Osteocyte (in vitro differentiated cells): Measurements from ENCODE around the gene L3MBTL2. TPM values are rescaled to one million over a fixed set of nuclear protein-coding genes. Genes with fewer than 3 reads are reported as not detected.
A peak's percentile ranks its signal among the peaks of the same experiment; 100 is the strongest.

ENCODE experiments used
- DNase-seq: peaks from one replicate; pipeline ENCODE4 v3.0.0; 2021; ENCODE audit warnings: mixed read lengths; ENCODE audit not compliant: unreplicated experiment; ENCODE audit errors: extremely low spot score
- H3K27ac Mint-ChIP-seq: one replicate; pipeline ENCODE4 v1.8.0; 2021; ENCODE audit warnings: mild to moderate bottlenecking, mixed read lengths; ENCODE audit not compliant: unreplicated experiment
- H3K27me3 Mint-ChIP-seq: one replicate; pipeline ENCODE4 v1.8.0; 2021; ENCODE audit warnings: mixed read lengths; ENCODE audit not compliant: unreplicated experiment
- H3K36me3 Mint-ChIP-seq: one replicate; pipeline ENCODE4 v1.8.0; 2021; ENCODE audit warnings: mixed read lengths; ENCODE audit not compliant: unreplicated experiment
- H3K4me1 Mint-ChIP-seq: one replicate; pipeline ENCODE4 v1.8.0; 2021; ENCODE audit warnings: mixed read lengths; ENCODE audit not compliant: unreplicated experiment
- H3K4me3 Mint-ChIP-seq: one replicate; pipeline ENCODE4 v1.8.0; 2021; ENCODE audit warnings: mild to moderate bottlenecking, moderate library complexity, mixed read lengths; ENCODE audit not compliant: unreplicated experiment
- H3K9me3 Mint-ChIP-seq: one replicate; pipeline ENCODE4 v1.8.0; 2021; ENCODE audit warnings: mixed read lengths; ENCODE audit not compliant: unreplicated experiment
- long read RNA-seq: library from polyadenylated mRNA; unstranded; transcript quantifications from one replicate; pipeline ENCODE4 v2.0.0, GENCODE V29; 2021
- total RNA-seq: library from RNA; stranded (reverse); gene quantifications from 2 replicates; pipeline ENCODE4 v1.2.1, GENCODE V29; 2021
- TF ChIP-seq, protein P1 (sequence below): fragments of 200-600 bp; sonication (generic); IDR thresholded peaks from 2 replicates; pipeline ENCODE4 v1.5.0; 2021; ENCODE audit warnings: antibody characterized with exemption, mild to moderate bottlenecking, moderate library complexity

The L3MBTL2 gene
- 25.9 and 26.4 TPM in 2 replicates for total RNA-seq
- long read RNA-seq, transcript L3MBTL2-201 (17 exons, 3,296 nt) = major isoform, 161 of 249 reads
- long read RNA-seq, partial matches to known transcripts = 63 of 249 reads
- long read RNA-seq, other reads (novel, unspliced or antisense) = 25 of 249 reads

DNA sequence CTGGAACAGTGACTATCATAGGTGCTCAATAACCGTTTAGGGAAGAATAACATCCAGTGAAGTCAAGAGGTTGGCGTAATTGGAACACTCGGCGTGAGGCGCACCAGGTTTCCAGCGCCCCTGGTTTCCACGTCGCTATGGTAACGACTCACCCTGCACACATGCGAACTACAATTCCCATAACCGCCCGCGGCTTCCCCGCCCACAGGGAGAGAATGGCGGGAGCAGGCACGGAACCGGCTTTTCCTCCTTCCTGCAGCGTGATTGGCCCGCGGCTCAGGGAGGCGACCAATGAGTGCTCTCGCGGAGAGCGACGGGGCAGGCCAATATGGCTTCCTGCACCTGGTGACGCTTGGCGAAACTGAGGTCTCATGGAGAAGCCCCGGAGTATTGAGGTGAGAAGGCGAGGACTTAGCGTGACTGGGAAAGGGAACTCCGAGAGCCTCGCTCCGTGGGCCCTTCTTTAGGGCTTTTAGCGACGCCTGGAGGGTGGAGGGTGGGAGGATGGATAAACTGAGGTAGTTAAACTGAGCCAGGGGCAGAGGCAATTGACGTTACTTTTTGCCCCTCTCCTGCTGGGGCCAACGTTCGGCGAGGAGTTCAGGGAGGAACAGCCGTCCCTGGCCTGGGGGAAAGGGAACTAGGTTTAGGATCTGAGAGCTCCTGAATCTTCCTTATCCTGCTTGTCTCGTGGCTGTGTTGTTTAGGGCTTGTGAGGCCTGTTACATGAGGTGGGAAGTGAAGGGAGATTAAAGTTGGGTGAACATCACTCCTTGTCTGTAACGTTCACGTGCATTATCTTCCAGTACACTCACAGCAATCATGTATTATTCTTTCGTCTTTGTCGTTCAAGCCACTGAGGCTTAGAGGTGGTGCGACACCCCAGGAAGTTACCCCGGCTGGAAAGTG lies at the start of gene L3MBTL2:
TSS of gene L3MBTL2 (plus strand) at position 321 of the 909 bp plus-strand sequence. CDS start at position 372, 51 bp downstream.
- Mint-ChIP-seq H3K4me3 (peak within 1 kb of the TSS; percentile 95), H3K36me3 (peaks cover 8% of the 10 kb centered on the region), H3K27ac (peak within 1 kb of the TSS; percentile 96), H3K9me3 (no peaks in the 10 kb centered on the region), H3K27me3 (peaks cover 13% of the 10 kb centered on the region), H3K4me1 (peaks cover 17% of the 10 kb centered on the region)
- DNase-seq = peak; percentile 98
- TF ChIP-seq, protein P1, sequence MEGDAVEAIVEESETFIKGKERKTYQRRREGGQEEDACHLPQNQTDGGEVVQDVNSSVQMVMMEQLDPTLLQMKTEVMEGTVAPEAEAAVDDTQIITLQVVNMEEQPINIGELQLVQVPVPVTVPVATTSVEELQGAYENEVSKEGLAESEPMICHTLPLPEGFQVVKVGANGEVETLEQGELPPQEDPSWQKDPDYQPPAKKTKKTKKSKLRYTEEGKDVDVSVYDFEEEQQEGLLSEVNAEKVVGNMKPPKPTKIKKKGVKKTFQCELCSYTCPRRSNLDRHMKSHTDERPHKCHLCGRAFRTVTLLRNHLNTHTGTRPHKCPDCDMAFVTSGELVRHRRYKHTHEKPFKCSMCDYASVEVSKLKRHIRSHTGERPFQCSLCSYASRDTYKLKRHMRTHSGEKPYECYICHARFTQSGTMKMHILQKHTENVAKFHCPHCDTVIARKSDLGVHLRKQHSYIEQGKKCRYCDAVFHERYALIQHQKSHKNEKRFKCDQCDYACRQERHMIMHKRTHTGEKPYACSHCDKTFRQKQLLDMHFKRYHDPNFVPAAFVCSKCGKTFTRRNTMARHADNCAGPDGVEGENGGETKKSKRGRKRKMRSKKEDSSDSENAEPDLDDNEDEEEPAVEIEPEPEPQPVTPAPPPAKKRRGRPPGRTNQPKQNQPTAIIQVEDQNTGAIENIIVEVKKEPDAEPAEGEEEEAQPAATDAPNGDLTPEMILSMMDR = no peak

DNA sequence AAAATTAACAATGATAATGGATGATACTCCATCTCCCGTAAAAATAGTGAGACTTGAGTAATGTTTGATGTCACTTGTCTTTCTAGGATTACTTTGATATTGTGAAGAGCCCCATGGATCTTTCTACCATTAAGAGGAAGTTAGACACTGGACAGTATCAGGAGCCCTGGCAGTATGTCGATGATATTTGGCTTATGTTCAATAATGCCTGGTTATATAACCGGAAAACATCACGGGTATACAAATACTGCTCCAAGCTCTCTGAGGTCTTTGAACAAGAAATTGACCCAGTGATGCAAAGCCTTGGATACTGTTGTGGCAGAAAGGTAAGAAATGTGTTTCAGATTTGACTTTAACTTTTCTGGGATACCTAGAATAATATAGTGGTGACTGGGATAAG lies 48.0 kb upstream of the L3MBTL2 start:
- Mint-ChIP-seq H3K27ac (no peak overlapping the region), H3K4me1 (no peaks in the 10 kb centered on the region), H3K9me3 (no peaks in the 10 kb centered on the region), H3K36me3 (peaks cover 67% of the 10 kb centered on the region), H3K4me3 (no peak overlapping the region), H3K27me3 (no peaks in the 10 kb centered on the region)
- DNase-seq = no peak
- TF ChIP-seq, protein P1 = no peak

DNA sequence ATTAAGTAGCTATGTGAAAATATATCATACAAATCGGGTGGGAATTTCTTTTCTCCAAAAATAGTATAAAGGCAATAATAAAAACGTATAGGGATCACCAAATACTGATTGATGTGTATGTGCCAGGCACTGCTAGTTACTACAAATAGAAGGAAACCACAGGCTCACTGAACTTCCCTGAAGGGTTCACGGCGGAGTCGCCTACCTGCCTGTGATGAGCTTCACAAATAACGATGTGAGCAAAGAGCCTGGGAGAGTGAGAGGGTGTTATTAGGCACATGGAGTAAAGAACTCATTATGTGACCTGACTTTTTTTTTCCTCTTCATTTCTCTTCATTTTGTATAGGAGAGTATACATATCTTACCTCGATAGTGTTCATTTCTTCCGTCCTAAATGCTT lies 36.0 kb upstream of the L3MBTL2 start:
- H3K36me3 Mint-ChIP-seq = peaks cover 66% of the 10 kb centered on the region
- no peaks in the 10 kb centered on the region for H3K27me3 Mint-ChIP-seq
- H3K4me1 Mint-ChIP-seq = no peaks in the 10 kb centered on the region
- TF ChIP-seq, protein P1 = no peak
- no peak overlapping the region for H3K27ac Mint-ChIP-seq
- H3K4me3 Mint-ChIP-seq = no peak overlapping the region
- H3K9me3 Mint-ChIP-seq = no peaks in the 10 kb centered on the region
- DNase-seq = no peak

DNA sequence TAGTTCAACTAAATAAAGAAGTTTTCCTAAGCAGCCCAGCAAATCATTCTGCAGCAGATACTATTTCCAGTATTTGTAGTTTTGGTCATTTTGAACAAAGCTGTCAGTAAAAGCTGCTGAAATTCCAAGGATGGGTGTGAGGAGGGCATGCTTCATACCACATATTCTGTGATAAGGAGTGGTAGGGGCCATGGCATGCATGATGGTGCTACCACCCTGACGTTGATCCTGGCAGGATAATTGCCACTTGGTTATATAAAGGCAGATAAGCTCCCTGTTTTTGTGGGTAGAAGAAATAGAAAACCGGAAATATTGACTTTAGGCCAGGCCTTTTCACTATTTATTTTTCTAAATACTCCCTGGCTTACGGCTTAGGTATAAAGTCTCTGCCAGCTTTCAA lies 33.1 kb upstream of the L3MBTL2 start:
- no peaks in the 10 kb centered on the region for H3K4me1 Mint-ChIP-seq
- H3K27ac Mint-ChIP-seq = no peak overlapping the region
- no peak overlapping the region for H3K4me3 Mint-ChIP-seq
- DNase-seq = no peak
- no peaks in the 10 kb centered on the region for H3K9me3 Mint-ChIP-seq
- H3K27me3 Mint-ChIP-seq = no peaks in the 10 kb centered on the region
- peaks cover 67% of the 10 kb centered on the region for H3K36me3 Mint-ChIP-seq
- TF ChIP-seq, protein P1 = no peak

DNA sequence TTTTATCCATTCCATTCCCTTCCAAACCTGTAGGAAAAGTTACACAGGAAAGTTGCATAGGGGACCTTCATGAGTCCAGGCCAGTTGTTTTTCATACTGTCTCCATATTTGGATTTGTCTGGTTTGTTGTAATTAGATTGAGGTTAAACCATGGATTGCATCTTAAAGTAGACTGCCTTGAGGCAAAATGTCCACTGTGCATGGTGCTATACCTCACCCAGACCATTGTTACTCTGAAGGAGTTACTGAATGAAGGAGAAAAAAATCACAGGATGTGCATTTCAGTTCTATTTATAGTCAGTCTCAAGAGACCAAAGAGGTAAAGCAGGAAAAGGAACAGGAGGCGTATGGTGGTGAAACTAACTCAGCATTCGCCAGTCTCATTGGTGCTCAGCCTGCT lies 29.6 kb upstream of the L3MBTL2 start:
- Mint-ChIP-seq H3K27ac (no peak overlapping the region), H3K27me3 (no peaks in the 10 kb centered on the region), H3K4me3 (no peak overlapping the region), H3K4me1 (no peaks in the 10 kb centered on the region), H3K36me3 (peaks cover 60% of the 10 kb centered on the region), H3K9me3 (no peaks in the 10 kb centered on the region)
- no peak for DNase-seq
- TF ChIP-seq, protein P1 = no peak
